Loucy (cell line): ENCODE results near the gene NRP1.

Experiments used
- H2AFZ ChIP-seq: fragments of 200-600 bp; sonication (generic); 2 replicates; pipeline ENCODE4 v1.6.0; 2016; ENCODE audit warnings: antibody characterized with exemption, mild to moderate bottlenecking, low read length, moderate library complexity
- H3F3A ChIP-seq: fragments of 200-600 bp; 2 replicates; pipeline ENCODE4 v1.6.0; 2016; ENCODE audit warnings: antibody characterized with exemption, low read depth, mild to moderate bottlenecking
- H3K27me3 ChIP-seq: fragments of 200-600 bp; sonication (generic); 2 replicates; pipeline ENCODE4 v1.6.1; 2014; ENCODE audit warnings: low read length, mild to moderate bottlenecking; ENCODE audit not compliant: insufficient read depth, poor library complexity, severe bottlenecking
- H3K36me3 ChIP-seq: fragments of 200-600 bp; sonication (generic); 2 replicates; pipeline ENCODE4 v1.6.1; 2016; ENCODE audit warnings: low read length; ENCODE audit not compliant: insufficient read depth
- H3K4me1 ChIP-seq: fragments of 200-600 bp; sonication (generic); 2 replicates; pipeline ENCODE4 v1.5.1; 2014; ENCODE audit warnings: low read length, mild to moderate bottlenecking; ENCODE audit not compliant: insufficient read depth, poor library complexity, severe bottlenecking
- H3K4me2 ChIP-seq: fragments of 200-600 bp; sonication (generic); 2 replicates; pipeline ENCODE4 v1.6.0; 2014; ENCODE audit warnings: antibody characterized with exemption, low read length, low read depth, mild to moderate bottlenecking; ENCODE audit not compliant: poor library complexity, severe bottlenecking
- H3K4me3 ChIP-seq: fragments of 200-600 bp; sonication (generic); 2 replicates; pipeline ENCODE4 v1.5.1; 2014; ENCODE audit warnings: low read length, mild to moderate bottlenecking, mixed read lengths; ENCODE audit not compliant: poor library complexity, severe bottlenecking
- H3K79me2 ChIP-seq: fragments of 200-600 bp; sonication (generic); 2 replicates; pipeline ENCODE4 v1.6.1; 2014; ENCODE audit warnings: low read length; ENCODE audit not compliant: insufficient read depth
- H3K9ac ChIP-seq: fragments of 200-600 bp; sonication (generic); 2 replicates; pipeline ENCODE4 v1.6.0; 2014; ENCODE audit warnings: mild to moderate bottlenecking, low read depth, low read length, moderate library complexity; ENCODE audit not compliant: poor library complexity, severe bottlenecking
- H3K9me2 ChIP-seq: fragments of 200-600 bp; sonication (generic); replicated peaks from 2 replicates; pipeline ENCODE4 v1.6.1; 2016; ENCODE audit warnings: low read depth, low read length, mixed read lengths
- H3K9me3 ChIP-seq: fragments of 200-600 bp; sonication (generic); 2 replicates; pipeline ENCODE4 v1.6.1; 2014; ENCODE audit warnings: mild to moderate bottlenecking, antibody characterized with exemption, low read length, low read depth; ENCODE audit not compliant: insufficient read depth
- H4K20me1 ChIP-seq: fragments of 200-600 bp; sonication (generic); 2 replicates; pipeline ENCODE4 v1.6.0; 2014; ENCODE audit warnings: antibody characterized with exemption, low read length, mild to moderate bottlenecking; ENCODE audit not compliant: insufficient read depth, poor library complexity, severe bottlenecking
- CTCF ChIP-seq: fragments of 200-600 bp; sonication (generic); conservative IDR thresholded peaks from 2 replicates; pipeline ENCODE4 v1.5.1; 2014; ENCODE audit warnings: mild to moderate bottlenecking, antibody characterized with exemption, low read length
- EZH2phosphoT487 ChIP-seq: fragments of 200-600 bp; IDR thresholded peaks from 2 replicates; pipeline ENCODE4 v1.6.1; 2018; ENCODE audit warnings: antibody characterized with exemption, mild to moderate bottlenecking, moderate library complexity, borderline replicate concordance

Gene NRP1

GRCh38 chr10:33209802-33210201 is 124.7 kb downstream of the NRP1 start:
- no peak for TF ChIP-seq EZH2phosphoT487
- no peak for TF ChIP-seq CTCF
- H3K36me3 ChIP-seq = no peaks in the 10 kb centered on the region
- no peak overlapping the region for H3K4me3 ChIP-seq
- no peaks in the 10 kb centered on the region for H3K27me3 ChIP-seq
- H3F3A ChIP-seq = no peaks in the 10 kb centered on the region
- H3K4me1 ChIP-seq = no peaks in the 10 kb centered on the region
- no peak overlapping the region for H3K4me2 ChIP-seq
- no peaks in the 10 kb centered on the region for H3K9me2 ChIP-seq
- H2AFZ ChIP-seq = no peak overlapping the region
- no peaks in the 10 kb centered on the region for H3K79me2 ChIP-seq
- H3K9me3 ChIP-seq = no peaks in the 10 kb centered on the region
- no peaks in the 10 kb centered on the region for H4K20me1 ChIP-seq
- no peak overlapping the region for H3K9ac ChIP-seq

- H3K79me2 ChIP-seq = no peaks in the 10 kb centered on the region
- TF ChIP-seq EZH2phosphoT487 = no peak
- TF ChIP-seq CTCF = no peak
- H3K9me3 ChIP-seq = no peaks in the 10 kb centered on the region
- no peak overlapping the region for H3K9ac ChIP-seq
- no peaks in the 10 kb centered on the region for H4K20me1 ChIP-seq
- no peaks in the 10 kb centered on the region for H3F3A ChIP-seq
- H3K4me2 ChIP-seq = no peak overlapping the region
- no peaks in the 10 kb centered on the region for H3K4me1 ChIP-seq
- no peak overlapping the region for H2AFZ ChIP-seq
- H3K27me3 ChIP-seq = no peaks in the 10 kb centered on the region
- H3K9me2 ChIP-seq = no peaks in the 10 kb centered on the region
- no peaks in the 10 kb centered on the region for H3K36me3 ChIP-seq
- H3K4me3 ChIP-seq = no peak overlapping the region
Observed at GRCh38 chr10:33208166-33208565, 126.3 kb downstream of the NRP1 start.

DNA sequence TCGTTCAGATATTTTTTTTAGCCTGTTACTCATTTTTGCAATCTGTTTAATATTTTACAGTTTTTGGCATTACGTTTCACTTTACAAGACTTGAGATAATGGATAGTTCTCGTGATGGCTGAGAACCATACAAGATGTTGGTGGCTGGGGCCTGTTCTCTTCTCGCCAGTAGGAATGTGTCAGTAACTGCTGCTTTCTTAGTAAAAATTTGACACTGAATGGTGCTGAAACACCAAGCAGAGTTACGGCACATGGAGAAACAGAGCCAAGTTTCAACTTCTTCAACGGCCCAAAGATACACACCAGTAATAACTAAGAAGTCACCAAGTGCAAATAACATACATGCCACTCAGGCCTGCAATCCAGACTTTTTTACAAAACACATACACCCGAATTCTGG is 130.4 kb downstream of the NRP1 start:
- no peaks in the 10 kb centered on the region for H3F3A ChIP-seq
- H3K9ac ChIP-seq = no peak overlapping the region
- no peak overlapping the region for H3K4me2 ChIP-seq
- H4K20me1 ChIP-seq = no peaks in the 10 kb centered on the region
- H3K4me1 ChIP-seq = no peaks in the 10 kb centered on the region
- no peaks in the 10 kb centered on the region for H3K27me3 ChIP-seq
- H3K9me2 ChIP-seq = no peaks in the 10 kb centered on the region
- no peaks in the 10 kb centered on the region for H3K9me3 ChIP-seq
- no peaks in the 10 kb centered on the region for H3K79me2 ChIP-seq
- H3K4me3 ChIP-seq = no peak overlapping the region
- H3K36me3 ChIP-seq = no peaks in the 10 kb centered on the region
- TF ChIP-seq CTCF = no peak
- no peak for TF ChIP-seq EZH2phosphoT487
- H2AFZ ChIP-seq = no peak overlapping the region
